Stimulated activated CD8-positive, alpha-beta memory T cell treated with anti-CD3 and anti-CD28 coated beads, Interleukin-15, amount 100 ng/mL, for 24 hours (primary cell): ENCODE data around the gene GTF2A1.
"Not testable (repeated sequence)": the region's sequence is repeated elsewhere in the genome, so short reads cannot be mapped to it uniquely, and the experiment has no call there.

Experiments used
- DNase-seq: peaks from one replicate; pipeline ENCODE4 v3.0.0-alpha.2; 2020; ENCODE audit warnings: low read depth

GTF2A1 gene

GRCh38 chr14:81231540-81231939, 10.8 kb upstream of the GTF2A1 start:
- no peak for DNase-seq

GRCh38 chr14:81224222-81224621, 3.5 kb upstream of the GTF2A1 start:
- DNase-seq, result no peak

- not testable (repeated sequence) for DNase-seq
These were observed 3.0 kb upstream of the GTF2A1 start for GRCh38 chr14:81223788-81224187.

GRCh38 chr14:81222691-81223090, 1.9 kb upstream of the GTF2A1 start:
- no peak for DNase-seq

GRCh38 chr14:81222126-81222525, 1.4 kb upstream of the GTF2A1 start:
- DNase-seq, result no peak

GRCh38 chr14:81221579-81222102, 882 bp upstream of the GTF2A1 start:
- no peak for DNase-seq

- no peak for DNase-seq
These were observed 254 bp downstream of the GTF2A1 start for GRCh38 chr14:81220580-81220829.

- no peak for DNase-seq
These were observed 790 bp downstream of the GTF2A1 start for GRCh38 chr14:81219759-81220579.

GRCh38 chr14:81219210-81219758, 1.5 kb downstream of the GTF2A1 start:
- DNase-seq, result peak; percentile 50

GRCh38 chr14:81211844-81212243, 8.9 kb downstream of the GTF2A1 start:
- DNase-seq, result no peak

- DNase-seq, result no peak
These were observed 11.5 kb downstream of the GTF2A1 start for GRCh38 chr14:81209167-81209836.

- DNase-seq, result no peak
These were observed 12.3 kb downstream of the GTF2A1 start for GRCh38 chr14:81208489-81208888.

GRCh38 chr14:81206115-81206514, 14.6 kb downstream of the GTF2A1 start:
- no peak for DNase-seq

- DNase-seq, result no peak
These were observed 15.1 kb downstream of the GTF2A1 start for GRCh38 chr14:81205639-81206038.

- DNase-seq, result no peak
These were observed 20.7 kb downstream of the GTF2A1 start for GRCh38 chr14:81200054-81200453.

- no peak for DNase-seq
These were observed 21.7 kb downstream of the GTF2A1 start for GRCh38 chr14:81199084-81199483.

- no peak for DNase-seq
These were observed 22.1 kb downstream of the GTF2A1 start for GRCh38 chr14:81198651-81199050.

- DNase-seq, result no peak
These were observed 26.7 kb downstream of the GTF2A1 start for GRCh38 chr14:81193924-81194633.

GRCh38 chr14:81192594-81192993, 28.2 kb downstream of the GTF2A1 start:
- DNase-seq, result no peak

- DNase-seq, result no peak
These were observed 32.8 kb downstream of the GTF2A1 start for GRCh38 chr14:81187832-81188522.

GRCh38 chr14:81179631-81180030, 41.1 kb downstream of the GTF2A1 start:
- no peak for DNase-seq

GRCh38 chr14:81178063-81178462, 42.7 kb downstream of the GTF2A1 start:
- no peak for DNase-seq
